NCI-H345 treated with DMSO at 0.1 percent for 48 hours (cell line): Measurements from ENCODE around the gene SMC6.

Experiments
- DNase-seq: peaks from one replicate; lab custom pipeline; 2025; ENCODE audit not compliant: unreplicated experiment; lab: John Stamatoyannopoulos, UW

Gene SMC6

DNA sequence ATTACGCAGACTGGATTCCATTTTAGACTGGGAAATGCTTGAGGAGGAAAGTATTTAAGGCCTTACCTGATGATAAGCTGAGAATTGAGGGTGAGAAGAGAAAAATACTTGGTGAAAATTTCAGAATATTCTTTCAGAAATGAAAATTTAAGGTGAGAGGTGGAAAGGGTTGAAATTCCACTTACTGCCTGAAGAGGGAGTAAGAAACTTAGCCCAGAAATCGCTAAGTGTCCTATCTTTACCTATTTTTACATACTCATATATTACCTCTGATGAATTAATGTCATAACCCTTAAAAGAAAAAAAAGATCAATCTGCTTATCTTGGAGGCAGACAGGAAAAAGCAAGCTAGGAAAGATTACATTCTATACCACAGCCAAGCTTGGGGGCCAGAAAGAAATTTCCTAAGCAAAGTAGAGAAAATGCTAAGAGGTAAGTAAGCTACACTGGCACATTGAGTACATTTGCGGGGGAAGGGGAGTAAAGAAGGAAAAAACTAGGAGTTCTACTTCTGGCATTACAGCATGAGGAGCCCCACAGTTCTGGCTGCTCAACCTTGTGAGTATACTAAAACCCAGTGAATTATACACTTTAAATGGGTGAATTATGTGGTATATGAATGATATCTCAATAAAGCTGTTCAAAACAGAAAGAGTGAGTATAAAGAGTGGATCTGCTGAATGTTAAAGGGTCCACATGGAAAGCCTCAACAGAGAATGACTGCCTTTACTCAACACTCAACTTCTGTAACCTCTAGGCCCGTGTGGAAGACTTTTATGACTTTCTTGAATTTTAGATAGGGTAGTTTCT lies 33.8 kb downstream of the SMC6 start:
- no peak for DNase-seq

DNA sequence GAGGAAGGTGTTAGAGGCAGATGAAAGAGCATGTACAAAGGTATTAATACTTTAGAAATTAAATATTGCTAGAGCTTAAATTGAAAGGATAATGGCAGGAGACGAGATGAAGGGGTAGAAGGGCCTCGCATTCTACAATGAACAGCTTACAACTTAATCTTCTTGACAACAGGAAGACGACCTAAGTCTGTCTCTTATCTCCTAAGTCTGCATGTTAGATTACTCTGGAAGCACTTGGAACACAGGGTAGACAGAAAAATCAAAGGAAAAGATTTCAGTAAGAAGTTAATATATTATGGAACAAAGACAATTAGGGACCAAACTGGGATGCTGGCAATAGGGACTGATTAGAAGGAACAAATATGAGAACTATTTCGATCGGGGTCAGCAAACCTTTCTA lies 34.9 kb downstream of the SMC6 start:
- DNase-seq: no peak

DNA sequence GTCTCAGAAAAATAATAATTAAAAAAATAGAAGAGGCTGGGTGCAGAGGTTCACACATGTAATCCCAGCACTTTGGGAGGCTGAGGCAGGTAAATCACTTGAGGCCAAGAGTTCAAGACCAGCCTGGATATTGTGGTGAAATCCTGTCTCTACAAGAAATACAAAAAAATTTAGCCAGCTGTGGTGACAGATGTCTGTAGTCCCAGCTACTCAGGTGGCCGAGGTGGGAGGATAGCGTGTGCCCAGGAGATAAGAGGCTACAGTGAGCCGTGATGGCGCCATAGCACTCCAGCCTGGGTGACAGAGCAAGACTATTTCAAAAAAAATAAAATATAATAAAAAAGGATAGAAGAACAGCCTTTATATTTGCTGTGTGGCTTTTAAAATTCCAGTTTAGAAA lies 35.9 kb downstream of the SMC6 start:
- DNase-seq: no peak

DNA sequence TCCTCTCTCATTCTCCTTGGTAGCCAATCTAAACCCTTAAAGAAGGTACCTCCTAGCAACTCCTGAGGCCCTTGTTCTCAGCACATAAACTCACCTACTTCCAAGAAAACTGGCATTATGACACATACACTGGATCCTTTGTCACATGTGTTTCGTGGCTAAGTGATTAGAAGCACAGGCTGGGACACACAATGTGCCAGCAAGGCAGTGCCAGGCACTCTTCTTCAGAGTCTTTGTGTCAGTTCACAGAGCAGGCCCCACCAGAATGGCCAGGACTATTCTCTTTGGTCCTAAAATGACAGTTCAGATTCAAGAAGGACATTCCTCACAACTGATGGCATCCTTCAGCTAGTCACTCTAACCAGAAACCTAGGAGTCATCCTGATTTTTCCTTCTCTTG lies 40.3 kb downstream of the SMC6 start:
- DNase-seq: no peak

DNA sequence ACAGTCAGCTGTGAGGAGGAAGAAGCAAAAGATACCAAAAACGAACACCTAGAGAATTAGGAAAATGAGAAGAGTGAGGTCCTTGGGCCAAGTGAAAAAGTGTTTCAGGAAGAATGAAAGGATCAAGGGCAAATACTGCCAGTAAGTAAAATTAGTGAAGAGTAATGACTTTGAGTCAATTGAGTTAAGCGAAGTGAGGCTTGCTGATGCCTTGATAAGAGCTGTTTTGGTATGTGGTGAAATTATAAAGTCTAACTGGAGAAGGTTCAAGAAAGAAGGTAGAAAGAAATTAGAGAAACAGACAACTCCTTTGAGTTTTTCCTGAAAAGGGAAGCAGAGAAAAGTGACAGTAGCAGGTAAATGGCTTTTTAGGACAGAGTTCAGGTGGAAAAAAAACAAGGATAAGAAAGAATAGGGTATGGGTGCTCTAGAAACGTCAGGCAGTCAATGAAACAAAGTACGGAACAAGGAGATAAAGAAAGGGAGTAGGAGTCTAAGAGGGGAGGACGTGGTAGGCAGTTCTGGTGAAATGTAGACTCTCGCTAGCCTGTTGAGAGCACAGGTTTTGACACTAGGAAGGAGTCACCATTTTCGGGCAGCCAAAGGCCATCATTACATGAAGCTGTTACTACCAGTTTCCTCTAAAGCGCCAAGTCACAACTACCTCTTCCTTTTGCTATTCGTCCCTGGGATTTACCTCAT lies 42.9 kb downstream of the SMC6 start:
- no peak for DNase-seq

DNA sequence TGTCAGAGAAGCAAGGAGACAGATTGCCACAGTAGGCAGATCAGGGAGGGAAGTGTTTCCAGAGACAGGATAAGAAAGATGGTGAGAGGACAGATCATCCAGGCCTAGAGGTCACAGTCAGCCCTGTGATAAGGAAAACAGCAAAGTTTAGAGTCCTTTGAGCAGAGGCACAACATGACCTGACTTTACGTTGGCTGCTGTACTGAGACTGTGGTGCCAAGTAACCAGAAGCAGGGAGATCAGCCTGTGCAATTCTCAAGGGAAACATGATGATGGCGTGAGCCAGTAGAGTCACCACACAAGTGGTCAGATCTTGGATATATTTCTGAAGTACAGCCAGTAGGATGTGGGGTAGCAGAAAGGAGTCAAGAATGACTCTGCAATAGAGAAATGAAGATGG lies 43.7 kb downstream of the SMC6 start:
- DNase-seq: no peak

DNA sequence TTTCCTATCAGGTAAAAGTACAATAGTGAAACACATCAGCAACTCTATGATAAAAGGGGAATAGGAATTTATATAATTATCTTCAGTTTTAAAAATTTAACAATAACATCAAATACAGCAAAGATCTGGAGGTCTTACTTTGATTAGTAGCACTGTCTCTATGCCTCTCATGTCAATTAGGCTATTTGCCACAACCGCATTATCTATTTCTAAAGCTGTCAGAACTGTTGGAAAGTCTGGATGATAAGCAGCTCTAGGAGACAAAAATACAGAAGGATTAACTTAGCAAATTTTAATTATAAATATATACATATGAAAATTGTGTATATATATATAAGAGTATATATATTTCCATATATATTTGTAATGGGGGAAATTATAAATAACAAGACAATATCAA lies 45.1 kb downstream of the SMC6 start:
- no peak for DNase-seq

DNA sequence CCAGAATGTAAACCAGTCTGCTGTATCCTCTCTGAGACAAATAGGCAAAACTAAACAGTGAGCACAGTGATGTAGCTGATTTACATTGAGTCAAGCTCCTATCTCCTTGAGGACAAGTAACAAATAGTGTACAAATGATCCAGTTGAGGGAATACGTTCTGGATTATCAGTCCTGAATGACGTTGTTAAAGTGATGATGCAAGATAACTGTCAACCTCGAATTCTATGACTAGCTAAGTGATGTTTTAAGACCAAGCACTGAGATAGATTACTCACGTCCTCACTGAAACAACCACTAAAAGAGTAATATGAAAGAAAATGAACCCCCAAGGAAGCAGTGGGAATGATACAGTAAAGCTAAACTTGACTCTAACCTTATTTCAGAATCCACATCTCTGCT lies 46.8 kb downstream of the SMC6 start:
- no peak for DNase-seq

DNA sequence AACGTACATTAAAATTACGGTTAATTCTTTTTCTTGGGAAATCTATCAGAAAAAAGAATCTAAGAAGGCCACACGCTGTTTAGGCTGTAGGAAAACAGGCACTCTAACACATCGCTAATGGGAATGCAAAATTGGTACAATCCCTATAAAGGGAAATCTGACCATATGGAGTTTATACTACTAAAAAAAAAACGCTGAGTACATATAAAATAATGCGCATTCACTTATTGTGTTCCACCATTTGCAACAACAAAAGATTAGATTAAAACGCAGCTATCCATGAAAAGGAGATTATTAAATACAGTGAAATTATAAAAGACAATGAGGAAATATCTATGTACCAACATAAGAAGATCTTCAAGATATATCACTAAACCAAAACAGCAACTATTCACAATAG lies 62.8 kb downstream of the SMC6 start:
- no peak for DNase-seq

DNA sequence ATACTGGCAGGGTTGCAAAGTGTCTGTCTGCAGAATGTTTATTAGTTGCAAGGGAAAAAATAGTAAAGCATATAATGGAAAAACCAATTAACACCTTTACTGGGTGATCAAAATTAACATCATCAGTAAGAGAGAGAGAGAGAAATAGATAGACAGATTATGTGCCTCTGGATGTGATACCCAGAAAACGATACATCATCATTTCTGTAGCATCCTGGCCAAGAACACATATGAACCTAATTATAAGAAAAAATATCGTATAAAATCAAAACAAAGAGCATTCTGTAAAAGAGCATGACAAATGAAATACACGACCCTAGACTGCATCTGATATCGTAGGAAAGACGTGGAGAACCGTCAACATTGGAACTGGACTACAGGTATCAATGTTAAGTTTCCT lies 64.6 kb downstream of the SMC6 start:
- DNase-seq: no peak

DNA sequence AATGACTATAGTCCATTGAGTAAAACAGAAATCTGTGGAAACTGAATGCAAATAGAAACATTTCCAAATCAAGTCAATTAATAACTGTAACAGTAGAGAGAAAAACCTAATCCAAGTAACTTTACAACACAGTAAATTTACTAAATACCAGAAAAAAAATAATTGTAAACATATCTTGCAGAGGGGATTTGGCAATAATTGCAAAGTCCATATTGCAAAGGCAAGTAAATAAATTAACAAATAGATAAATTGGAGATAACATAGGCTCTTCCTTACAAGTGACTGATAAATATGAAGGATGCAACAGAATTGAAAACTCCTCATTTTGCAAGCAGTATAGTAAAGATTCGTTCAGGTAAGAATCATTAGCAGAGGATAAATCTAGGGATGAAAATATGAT lies 65.0 kb downstream of the SMC6 start:
- no peak for DNase-seq

DNA sequence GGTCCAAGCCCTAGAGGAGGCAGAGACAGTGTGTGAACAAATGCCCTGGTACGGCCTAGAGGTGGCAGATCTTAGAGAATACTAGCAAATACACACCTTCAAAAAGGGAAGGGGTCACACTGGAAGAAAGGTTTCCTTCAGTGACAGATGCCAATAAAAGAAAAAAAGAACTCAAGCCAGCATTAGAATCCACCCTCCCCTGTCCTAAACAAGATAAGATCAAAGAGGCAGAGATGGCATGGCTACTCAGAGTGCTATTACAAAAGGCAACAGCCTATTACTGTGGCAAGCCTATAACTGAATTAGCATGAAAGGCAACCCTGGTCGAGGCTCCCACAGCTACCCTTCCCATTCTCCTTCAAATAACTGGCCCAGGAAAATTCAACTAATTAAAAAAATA lies 69.6 kb downstream of the SMC6 start:
- DNase-seq: no peak

DNA sequence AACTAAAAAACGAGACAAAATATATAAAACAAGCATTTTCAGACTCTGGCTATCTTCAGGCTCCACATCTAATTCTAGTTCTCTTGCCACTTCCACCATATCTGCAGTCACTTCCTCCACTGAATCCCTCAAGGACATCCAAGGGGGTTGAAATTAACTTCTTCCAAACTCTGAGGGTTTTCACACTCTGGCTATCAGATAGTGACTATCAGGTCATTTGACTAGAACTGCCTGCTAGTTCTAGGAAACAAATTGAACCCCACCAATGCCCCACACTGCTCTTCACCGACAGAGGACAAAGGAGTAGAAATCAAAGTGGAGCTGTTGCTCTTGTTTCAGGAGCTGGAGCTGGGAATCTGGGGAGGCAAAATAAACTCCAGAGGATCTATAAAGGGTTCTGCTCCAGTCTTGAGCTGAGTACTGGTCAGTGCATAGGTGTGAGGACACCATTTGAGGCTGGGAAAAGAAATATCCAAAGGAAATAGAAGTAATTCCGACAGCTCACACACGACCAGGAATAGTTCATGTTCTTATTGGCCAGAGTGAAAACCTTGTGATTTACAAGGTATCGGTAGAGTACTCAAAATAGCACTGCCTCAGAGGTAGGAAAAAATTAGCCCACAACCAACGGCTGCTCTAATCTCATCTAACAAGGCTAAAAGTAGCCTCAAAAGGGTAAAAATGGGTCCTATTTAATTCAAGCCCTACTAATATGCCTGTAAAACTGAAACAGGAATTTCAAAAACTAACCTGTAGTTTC lies 71.3 kb downstream of the SMC6 start:
- no peak for DNase-seq

DNA sequence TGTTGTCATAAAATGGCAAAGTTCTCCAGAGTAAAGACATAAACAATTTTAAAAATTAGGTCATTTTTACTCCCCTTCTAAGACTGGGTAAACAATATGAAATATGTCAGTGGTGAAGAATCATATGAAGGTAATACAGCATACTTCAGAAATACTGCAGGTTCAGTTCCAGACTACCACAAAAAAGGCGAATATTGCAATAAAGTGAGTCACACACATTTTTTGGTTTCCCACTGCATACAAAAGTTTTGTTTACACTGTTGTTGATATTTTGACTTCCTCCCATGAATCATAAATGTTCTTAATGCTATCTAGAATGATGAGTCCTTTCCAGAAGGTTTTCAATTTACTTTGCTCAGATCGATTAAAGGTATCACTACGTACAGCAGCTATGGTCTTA lies 73.5 kb downstream of the SMC6 start:
- DNase-seq: no peak

DNA sequence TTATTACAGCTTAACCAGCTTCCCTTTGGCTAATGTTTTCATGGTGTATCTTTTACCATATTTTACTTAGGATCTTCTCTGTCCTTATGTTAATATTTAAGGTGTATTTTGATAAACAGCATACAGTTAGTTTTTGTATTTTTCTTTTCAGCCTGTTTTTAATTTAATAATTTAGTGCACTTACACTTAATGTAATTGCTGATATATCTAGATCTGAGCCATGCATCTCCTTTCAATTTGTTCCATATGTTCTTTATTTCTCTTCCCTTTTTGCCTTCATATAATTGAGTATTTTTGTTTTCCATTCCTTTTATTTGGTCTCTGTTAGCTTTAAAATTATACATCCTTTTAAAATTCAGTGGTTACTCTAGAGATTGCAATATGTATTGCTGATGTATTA lies 78.8 kb downstream of the SMC6 start:
- no peak for DNase-seq

DNA sequence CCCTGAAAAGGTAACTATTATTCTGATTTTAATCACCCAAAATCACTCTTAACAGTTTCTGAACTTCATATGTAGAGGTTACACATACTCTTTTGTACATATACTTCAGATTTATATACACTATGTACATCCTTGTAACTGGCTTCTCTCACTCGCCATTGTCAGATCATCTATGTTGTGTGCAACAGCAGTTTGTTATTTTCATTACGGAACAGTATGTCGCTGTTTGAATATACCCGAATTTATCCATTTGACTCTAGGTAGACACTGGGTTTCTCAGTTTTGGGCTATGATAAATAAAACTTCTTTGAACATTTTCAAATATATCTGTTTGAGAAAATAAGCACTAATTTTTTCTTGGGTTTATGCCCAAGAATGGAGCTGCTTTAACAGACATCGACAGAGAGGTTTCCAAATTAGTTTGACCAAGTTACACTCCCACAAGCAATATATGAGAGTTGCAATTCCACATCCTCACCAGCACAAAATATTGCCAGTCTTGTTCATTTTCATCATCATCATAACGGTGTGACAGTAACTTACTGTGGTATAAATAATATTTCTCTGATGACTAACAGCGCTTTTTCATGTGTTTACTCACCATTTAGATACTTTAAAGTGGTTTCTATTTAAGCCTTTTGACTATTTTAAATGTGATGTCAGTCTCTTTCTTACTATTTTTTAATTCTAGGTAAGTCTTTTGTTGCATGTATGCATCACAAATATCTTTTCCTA lies 80.9 kb downstream of the SMC6 start:
- no peak for DNase-seq

DNA sequence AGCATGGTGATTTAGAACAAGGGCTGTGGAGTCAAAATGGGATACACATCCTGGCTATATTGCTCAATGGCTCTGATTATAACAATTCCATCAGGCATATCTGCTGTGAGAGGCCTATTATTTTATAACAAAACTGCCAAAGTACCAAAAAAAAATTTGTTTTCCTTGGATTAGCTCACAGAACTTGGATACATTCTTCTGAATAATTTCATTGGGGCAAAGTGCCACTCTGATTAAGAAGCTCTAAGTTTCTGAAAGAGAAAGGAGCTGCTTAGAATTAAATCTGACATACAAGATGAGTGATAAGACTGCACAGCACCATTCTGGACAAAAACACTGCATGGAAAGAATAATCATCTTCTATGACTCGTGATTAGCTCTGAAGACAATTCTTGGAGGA lies 85.7 kb downstream of the SMC6 start:
- DNase-seq: no peak

DNA sequence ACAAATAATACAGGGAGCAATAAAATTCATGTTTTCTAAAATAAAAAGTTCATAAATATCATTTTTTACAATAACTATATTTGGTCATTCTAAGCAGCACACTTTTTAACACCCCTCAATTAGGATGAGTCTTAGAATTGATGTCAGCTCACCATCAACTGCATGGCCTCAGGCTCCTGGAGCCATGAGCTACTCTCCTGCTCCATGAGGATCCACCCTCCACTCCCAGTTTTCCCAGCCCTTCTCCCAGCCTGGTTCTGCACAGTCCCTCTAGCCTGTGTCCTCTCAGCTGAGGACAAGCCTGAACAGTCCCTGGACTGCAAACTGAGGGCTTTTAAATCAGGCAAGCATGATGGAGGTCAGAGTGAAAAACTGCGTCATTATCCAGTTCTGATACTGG lies 89.1 kb downstream of the SMC6 start:
- DNase-seq: no peak

DNA sequence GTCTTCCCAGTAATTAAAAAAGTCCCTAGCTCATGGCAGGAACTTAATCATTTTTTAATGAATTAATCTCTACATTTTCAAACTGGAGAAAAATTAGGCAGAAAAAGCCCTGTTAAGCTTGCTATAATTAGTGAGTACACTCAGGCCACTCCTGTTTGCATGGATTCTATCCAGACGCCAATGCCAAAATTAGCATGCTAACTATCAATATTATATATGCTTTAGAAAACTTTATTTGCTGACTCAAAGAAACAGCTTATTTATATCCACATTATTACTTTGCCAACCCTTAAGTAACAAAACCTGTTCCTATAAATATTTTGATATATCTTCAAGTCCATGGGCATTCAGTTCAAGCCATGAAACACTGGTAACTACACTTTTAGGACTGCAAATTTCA lies 90.9 kb downstream of the SMC6 start:
- no peak for DNase-seq

DNA sequence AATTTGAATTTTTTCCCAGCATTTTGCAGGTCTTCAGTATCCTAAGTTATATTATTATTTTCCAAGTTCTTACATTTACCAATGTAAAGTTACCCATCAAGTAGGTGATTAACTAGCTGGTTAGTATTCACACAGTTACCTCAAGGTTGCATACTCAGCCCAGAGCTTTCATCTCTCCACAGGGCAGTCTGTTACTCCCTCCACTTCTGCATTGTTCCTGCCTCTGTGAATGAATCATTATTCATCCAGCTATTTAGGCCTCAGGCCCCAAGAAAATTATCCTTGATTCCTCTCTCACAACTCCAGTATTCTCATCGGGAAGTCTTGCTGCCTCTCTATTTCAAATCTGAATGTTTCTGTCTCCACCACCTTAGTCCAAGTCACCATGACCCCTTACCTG lies 92.2 kb downstream of the SMC6 start:
- no peak for DNase-seq

DNA sequence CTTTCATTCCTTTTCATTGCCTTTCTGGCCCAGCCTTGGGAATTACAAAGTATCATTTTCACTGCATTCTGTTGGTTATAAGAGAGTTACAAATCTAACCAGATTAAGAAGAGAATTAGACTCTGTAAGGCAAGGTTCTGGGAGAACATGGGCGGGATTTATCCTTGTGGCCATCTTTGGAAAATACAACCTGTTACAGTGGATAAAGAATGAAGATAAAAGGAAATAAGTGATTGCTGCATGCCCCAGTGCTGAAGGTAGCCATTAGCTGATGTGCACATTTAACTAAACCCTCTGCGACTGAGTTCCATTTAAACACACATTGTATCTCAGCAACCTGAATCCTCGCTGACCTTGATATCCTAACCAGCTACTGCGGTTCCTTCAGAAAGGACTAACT lies 93.4 kb downstream of the SMC6 start:
- no peak for DNase-seq
